Smooth muscle cell (in vitro differentiated cells): ENCODE measurements around the gene CAMTA1. TPM values are rescaled to one million over a fixed set of nuclear protein-coding genes. Genes with fewer than 3 reads are reported as not detected.

ENCODE experiments used
- DNase-seq: peaks from one replicate; lab custom pipeline; 2025; ENCODE audit not compliant: unreplicated experiment; lab: John Stamatoyannopoulos, UW
- H2AFZ ChIP-seq: fragments of 200-600 bp; sonication (generic); 2 replicates; pipeline ENCODE4 v1.6.0; 2016; ENCODE audit warnings: antibody characterized with exemption, low read depth, mild to moderate bottlenecking
- H3F3A ChIP-seq: fragments of 200-600 bp; sonication (generic); 2 replicates; pipeline ENCODE4 v1.6.0; 2017; ENCODE audit warnings: antibody characterized with exemption, low read depth
- H3K27ac ChIP-seq: fragments of 200-600 bp; sonication (generic); 2 replicates; pipeline ENCODE4 v1.5.1; 2016; ENCODE audit warnings: low read depth, mild to moderate bottlenecking
- H3K27me3 ChIP-seq: fragments of 200-600 bp; sonication (generic); 2 replicates; pipeline ENCODE4 v1.6.1; 2016; ENCODE audit warnings: low read depth, mild to moderate bottlenecking
- H3K36me3 ChIP-seq: fragments of 200-600 bp; sonication (generic); 2 replicates; pipeline ENCODE4 v1.5.1; 2016; ENCODE audit warnings: low read depth
- H3K4me1 ChIP-seq: fragments of 200-600 bp; sonication (generic); 2 replicates; pipeline ENCODE4 v1.5.1; 2016; ENCODE audit warnings: low read depth
- H3K4me2 ChIP-seq: fragments of 200-600 bp; sonication (generic); 2 replicates; pipeline ENCODE4 v1.6.0; 2016; ENCODE audit warnings: mild to moderate bottlenecking
- H3K4me3 ChIP-seq: fragments of 200-600 bp; sonication (generic); 2 replicates; pipeline ENCODE4 v1.5.1; 2016; ENCODE audit warnings: mild to moderate bottlenecking
- H3K79me2 ChIP-seq: fragments of 200-600 bp; sonication (generic); 2 replicates; pipeline ENCODE4 v1.6.0; 2016; ENCODE audit warnings: low read depth, mild to moderate bottlenecking
- H3K9ac ChIP-seq: fragments of 200-600 bp; sonication (generic); 2 replicates; pipeline ENCODE4 v1.6.0; 2016; ENCODE audit warnings: low read depth
- H3K9me3 ChIP-seq: fragments of 200-600 bp; sonication (generic); replicated peaks from 2 replicates; pipeline ENCODE4 v1.5.1; 2016; ENCODE audit warnings: low read depth
- H4K20me1 ChIP-seq: fragments of 200-600 bp; sonication (generic); 2 replicates; pipeline ENCODE4 v1.6.0; 2016; ENCODE audit warnings: low read depth
- WGBS: methylation state at CpG from one replicate; pipeline ENCODE4 v1.1.7; 2016; ENCODE audit warnings: low lambda C conversion rate; 5-methylcytosine and 5-hydroxymethylcytosine counted together
- polyA plus RNA-seq: library from polyadenylated mRNA; unstranded; fragments of >200 nt; fragmentation: Nextera tagmentation; extraction: Ambion mirVana; gene quantifications from 2 replicates; pipeline ENCODE4 v1.2.1, GENCODE V29; 2016
- total RNA-seq: library from RNA; depleted of rRNA; stranded (reverse); fragments of >200 nt; gene quantifications from 2 replicates; pipeline ENCODE4 v1.2.3, GENCODE V29; 2014
- TF ChIP-seq, protein P1 (sequence below): fragments of 200-600 bp; sonication (generic); IDR thresholded peaks from 2 replicates; pipeline ENCODE4 v1.5.1; 2017; ENCODE audit warnings: borderline replicate concordance, mild to moderate bottlenecking, antibody characterized with exemption; ENCODE audit not compliant: insufficient read depth, poor library complexity, severe bottlenecking

The CAMTA1 gene
- total and polyA plus RNA-seq, 2 experiments from 2014 or later, result 139 to 145 TPM

GRCh38 chr1:7578206-7578605, 793.0 kb downstream of the CAMTA1 start:
- TF ChIP-seq, protein P1, sequence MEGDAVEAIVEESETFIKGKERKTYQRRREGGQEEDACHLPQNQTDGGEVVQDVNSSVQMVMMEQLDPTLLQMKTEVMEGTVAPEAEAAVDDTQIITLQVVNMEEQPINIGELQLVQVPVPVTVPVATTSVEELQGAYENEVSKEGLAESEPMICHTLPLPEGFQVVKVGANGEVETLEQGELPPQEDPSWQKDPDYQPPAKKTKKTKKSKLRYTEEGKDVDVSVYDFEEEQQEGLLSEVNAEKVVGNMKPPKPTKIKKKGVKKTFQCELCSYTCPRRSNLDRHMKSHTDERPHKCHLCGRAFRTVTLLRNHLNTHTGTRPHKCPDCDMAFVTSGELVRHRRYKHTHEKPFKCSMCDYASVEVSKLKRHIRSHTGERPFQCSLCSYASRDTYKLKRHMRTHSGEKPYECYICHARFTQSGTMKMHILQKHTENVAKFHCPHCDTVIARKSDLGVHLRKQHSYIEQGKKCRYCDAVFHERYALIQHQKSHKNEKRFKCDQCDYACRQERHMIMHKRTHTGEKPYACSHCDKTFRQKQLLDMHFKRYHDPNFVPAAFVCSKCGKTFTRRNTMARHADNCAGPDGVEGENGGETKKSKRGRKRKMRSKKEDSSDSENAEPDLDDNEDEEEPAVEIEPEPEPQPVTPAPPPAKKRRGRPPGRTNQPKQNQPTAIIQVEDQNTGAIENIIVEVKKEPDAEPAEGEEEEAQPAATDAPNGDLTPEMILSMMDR, result no peak
- DNase-seq, result no peak
- H3K4me3 ChIP-seq, result no peak overlapping the region
- 96% methylated on average over 15 of the region's 15 CpGs for WGBS
- H3K79me2 ChIP-seq, result no peaks in the 10 kb centered on the region
- no peaks in the 10 kb centered on the region for H3K27me3 ChIP-seq
- no peaks in the 10 kb centered on the region for H3K36me3 ChIP-seq
- no peak overlapping the region for H2AFZ ChIP-seq
- no peak overlapping the region for H3K9ac ChIP-seq
- H3F3A ChIP-seq, result no peaks in the 10 kb centered on the region
- no peak overlapping the region for H3K4me2 ChIP-seq
- H3K9me3 ChIP-seq, result no peaks in the 10 kb centered on the region
- H3K27ac ChIP-seq, result no peak overlapping the region
- H3K4me1 ChIP-seq, result no peaks in the 10 kb centered on the region
- no peaks in the 10 kb centered on the region for H4K20me1 ChIP-seq

DNA sequence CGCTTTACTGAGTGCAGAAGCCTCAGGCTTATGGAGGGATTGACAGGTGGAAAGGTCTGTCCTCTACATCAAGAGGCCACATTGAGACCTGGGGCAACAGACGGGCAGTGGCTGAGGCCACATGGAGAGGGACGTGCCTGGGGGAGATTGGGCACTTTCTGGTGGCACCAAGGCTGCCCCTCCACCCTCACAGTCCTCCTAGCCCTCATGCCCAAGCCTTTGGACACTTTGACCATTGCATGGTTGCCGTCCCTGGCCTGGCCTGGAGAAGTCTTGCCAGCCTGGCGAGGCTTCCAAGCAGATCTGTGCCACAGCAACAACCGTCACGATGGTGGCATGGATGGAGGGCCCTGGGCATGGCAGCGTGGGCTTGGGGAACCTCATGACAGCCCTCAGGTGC, 793.8 kb downstream of the CAMTA1 start:
- no peak overlapping the region for H3K9ac ChIP-seq
- H2AFZ ChIP-seq, result no peak overlapping the region
- H3K79me2 ChIP-seq, result no peaks in the 10 kb centered on the region
- 95% methylated on average over 8 of the region's 8 CpGs for WGBS
- H3K36me3 ChIP-seq, result no peaks in the 10 kb centered on the region
- H3K4me1 ChIP-seq, result no peaks in the 10 kb centered on the region
- no peaks in the 10 kb centered on the region for H3K27me3 ChIP-seq
- no peak overlapping the region for H3K4me3 ChIP-seq
- H3K27ac ChIP-seq, result no peak overlapping the region
- no peaks in the 10 kb centered on the region for H3K9me3 ChIP-seq
- no peaks in the 10 kb centered on the region for H3F3A ChIP-seq
- TF ChIP-seq, protein P1, result no peak
- DNase-seq, result no peak
- H4K20me1 ChIP-seq, result no peaks in the 10 kb centered on the region
- H3K4me2 ChIP-seq, result no peak overlapping the region

- H3K27ac ChIP-seq, result no peak overlapping the region
- 94% methylated on average over 18 of the region's 18 CpGs for WGBS
- H3K36me3 ChIP-seq, result no peaks in the 10 kb centered on the region
- no peaks in the 10 kb centered on the region for H4K20me1 ChIP-seq
- no peaks in the 10 kb centered on the region for H3K4me1 ChIP-seq
- H3F3A ChIP-seq, result no peaks in the 10 kb centered on the region
- no peak overlapping the region for H3K4me2 ChIP-seq
- no peak for DNase-seq
- TF ChIP-seq, protein P1, result no peak
- no peaks in the 10 kb centered on the region for H3K79me2 ChIP-seq
- H2AFZ ChIP-seq, result no peak overlapping the region
- no peaks in the 10 kb centered on the region for H3K9me3 ChIP-seq
- no peaks in the 10 kb centered on the region for H3K27me3 ChIP-seq
- no peak overlapping the region for H3K4me3 ChIP-seq
- no peak overlapping the region for H3K9ac ChIP-seq
Measured at GRCh38 chr1:7579831-7580804, 794.9 kb downstream of the CAMTA1 start.
